HCT116 (cell line): ENCODE measurements around the gene TBR1. TPM values are rescaled to one million over a fixed set of nuclear protein-coding genes. Genes with fewer than 3 reads are reported as not detected.

ENCODE experiments used
- ATAC-seq: fragments of 200-7000 bp; cut with Tn5 transposase; 2 replicates; pipeline ENCODE4 v1.9.1; 2020; ENCODE audit warnings: mild to moderate bottlenecking, moderate library complexity
- BruUV-seq: library from RNA; stranded (reverse); fragments of 400-500 nt; replicated peaks from 2 replicates; lab custom pipeline; 2021; lab: Mats Ljungman, UMichigan
- CTCF ChIA-PET: fragments of 300-600 bp; sonication (Branson Sonifier 250); formaldehyde crosslinking; loops from one replicate; lab custom pipeline; 2021; ENCODE audit warnings: antibody characterized with exemption; lab: Charles Lee
- POLR2A ChIA-PET: fragments of 300-600, 350-600 bp; sonication (Branson Sonifier 250); formaldehyde crosslinking; loops from one replicate; lab custom pipeline; 2021; ENCODE audit warnings: antibody characterized with exemption; lab: Charles Lee
- RAD21 ChIA-PET, 2 experiments: fragments of 300-600 bp; sonication (Branson Sonifier 250); formaldehyde crosslinking; loops; one replicate each; lab custom pipeline; 2023; ENCODE audit warnings: low total read pairs in 2 of 2; ENCODE audit not compliant: uncharacterized antibody in 2 of 2, unreplicated experiment in 2 of 2, low non-redundant PET in 1 of 2; lab: Charles Lee
- DNase-seq: peaks from one replicate; pipeline ENCODE4 v3.0.0-alpha.2; 2010; ENCODE audit warnings: low read depth, low spot score
- H2AFZ ChIP-seq: fragments of 200-600 bp; shearing (Covaris generic), sonication (generic); 2 replicates; pipeline ENCODE4 v1.6.1; 2017; ENCODE audit warnings: low read depth, mixed run types, mixed read lengths, antibody characterized with exemption, low read length; ENCODE audit not compliant: poor library complexity, severe bottlenecking
- H3K27ac ChIP-seq: 2 replicates; pipeline ENCODE4 v1.5.1; 2012; ENCODE audit warnings: low read depth, low read length
- H3K27me3 ChIP-seq: fragments of 200-600 bp; sonication (generic); 2 replicates; pipeline ENCODE4 v1.6.1; 2016; ENCODE audit warnings: mixed run types, low read length, mixed read lengths; ENCODE audit not compliant: insufficient read depth
- H3K36me3 ChIP-seq, 2 experiments: fragments of 200-500 bp in 1 of 2; fragments of 200-600 bp in 1 of 2; sonication (Bioruptor generic) in 1 of 2; sonication (generic) in 1 of 2; 2 replicates each; pipeline versions ENCODE4 v1.5.1 to v1.6.1; 2014 to 2016; ENCODE audit warnings: low read length in 2 of 2, inconsistent platforms in 1 of 2, mixed read lengths in 1 of 2, mixed run types in 1 of 2; ENCODE audit not compliant: insufficient read depth in 2 of 2, control insufficient read depth in 1 of 2
- H3K4me1 ChIP-seq, 2 experiments: fragments of 200-600 bp in 1 of 2; sonication (generic) in 1 of 2; 2 replicates each; pipeline versions ENCODE4 v1.5.1 to v1.6.1; 2012 to 2017; ENCODE audit warnings: low read length in 2 of 2, inconsistent platforms in 1 of 2, mild to moderate bottlenecking in 1 of 2, mixed read lengths in 1 of 2, mixed run types in 1 of 2, moderate library complexity in 1 of 2; ENCODE audit not compliant: insufficient read depth in 2 of 2, control insufficient read depth in 1 of 2
- H3K4me2 ChIP-seq: fragments of 200-600 bp; sonication (generic); 2 replicates; pipeline ENCODE4 v1.6.1; 2017; ENCODE audit warnings: mixed run types, low read length, mixed read lengths
- H3K4me3 ChIP-seq, 2 experiments: fragments of 200-600 bp in 1 of 2; sonication (generic) in 1 of 2; replicated peaks in 1 of 2; 2 replicates each; pipeline ENCODE4 v1.5.1; 2011 to 2016; ENCODE audit warnings: low read length in 2 of 2, control low read depth in 1 of 2, low read depth in 1 of 2, mild to moderate bottlenecking in 1 of 2, mixed read lengths in 1 of 2, mixed run types in 1 of 2
- H3K79me2 ChIP-seq: fragments of 200-600 bp; sonication (generic); 2 replicates; pipeline ENCODE4 v1.6.1; 2017; ENCODE audit warnings: mild to moderate bottlenecking, mixed run types, low read length, moderate library complexity, mixed read lengths; ENCODE audit not compliant: insufficient read depth
- H3K9ac ChIP-seq: fragments of 200-600 bp; sonication (generic); 2 replicates; pipeline ENCODE4 v1.6.1; 2016; ENCODE audit warnings: low read length, mixed read lengths
- H3K9me2 ChIP-seq: fragments of 200-600 bp; sonication (generic), shearing (Covaris generic); 2 replicates; pipeline ENCODE4 v1.6.1; 2017; ENCODE audit warnings: mixed run types, mild to moderate bottlenecking, moderate library complexity; ENCODE audit not compliant: insufficient read depth
- H3K9me3 ChIP-seq, 2 experiments: fragments of 200-500 bp in 1 of 2; fragments of 200-600 bp in 1 of 2; sonication (Bioruptor generic) in 1 of 2; sonication (generic) in 1 of 2; 2 replicates each; pipeline ENCODE4 v1.6.1; 2014 to 2017; ENCODE audit warnings: low read length in 2 of 2, mixed read lengths in 2 of 2, inconsistent platforms in 1 of 2, low read depth in 1 of 2, mild to moderate bottlenecking in 1 of 2, mixed run types in 1 of 2, moderate library complexity in 1 of 2; ENCODE audit not compliant: control insufficient read depth in 1 of 2, insufficient read depth in 1 of 2
- H4K20me1 ChIP-seq: fragments of 200-600 bp; sonication (generic), shearing (Covaris generic); 2 replicates; pipeline ENCODE4 v1.6.1; 2017; ENCODE audit warnings: mixed run types, mild to moderate bottlenecking, moderate library complexity; ENCODE audit not compliant: insufficient read depth
- CBX3 ChIP-seq: IDR thresholded peaks from 2 replicates; pipeline ENCODE4 v1.6.1; 2012; ENCODE audit warnings: low read depth
- EGR1 ChIP-seq: IDR thresholded peaks from 2 replicates; pipeline ENCODE4 v1.6.1; 2012; ENCODE audit warnings: low read depth
- ELF1 ChIP-seq: IDR thresholded peaks from 2 replicates; pipeline ENCODE4 v1.6.1; 2012; ENCODE audit warnings: low read depth, borderline replicate concordance
- EZH2 ChIP-seq: fragments of 200-600 bp; sonication (generic); IDR thresholded peaks from 2 replicates; pipeline ENCODE4 v1.6.1; 2017; ENCODE audit warnings: antibody characterized with exemption, mixed run types
- JUND ChIP-seq: IDR thresholded peaks from 2 replicates; pipeline ENCODE4 v1.6.1; 2012
- POLR2A ChIP-seq: IDR thresholded peaks from 2 replicates; pipeline ENCODE4 v1.7.0; 2011; ENCODE audit warnings: borderline replicate concordance; ENCODE audit not compliant: insufficient read depth, insufficient read length; ENCODE audit errors: extremely low read depth
- SIN3A ChIP-seq: IDR thresholded peaks from 2 replicates; pipeline ENCODE4 v1.6.1; 2012; ENCODE audit warnings: low read depth
- SP1 ChIP-seq: IDR thresholded peaks from 2 replicates; pipeline ENCODE4 v1.6.1; 2012; ENCODE audit warnings: low read depth
- ZFX ChIP-seq: fragments of 450-650 bp; IDR thresholded peaks from 2 replicates; pipeline ENCODE4 v1.6.1; 2017
- ZNF274 ChIP-seq: fragments of 200-500 bp; sonication (Bioruptor generic); IDR thresholded peaks from 2 replicates; pipeline ENCODE4 v1.6.1; 2014; ENCODE audit warnings: mild to moderate bottlenecking, low read depth, low read length, inconsistent platforms
- intact Hi-C: fragments of 100-400 bp; cut with micrococcal nuclease; formaldehyde crosslinking; loops from 2 replicates; pipeline ENCODE4 v1.10.0; 2022
- total RNA-seq: library from RNA; stranded (reverse); gene quantifications from one replicate; pipeline ENCODE4 v1.2.1, GENCODE V29; 2021; ENCODE audit not compliant: unreplicated experiment
- TF ChIP-seq, protein P1 (sequence below), 3 experiments: fragments of 200-600 bp in 1 of 3; sonication (generic) in 1 of 3; IDR thresholded peaks in 2 of 3; conservative IDR thresholded peaks in 1 of 3; 2 replicates each; pipeline ENCODE4 v1.5.1; 2012 to 2017; ENCODE audit warnings: low read depth in 2 of 3, low read length in 2 of 3, antibody characterized with exemption in 1 of 3, borderline replicate concordance in 1 of 3, control low read depth in 1 of 3, mild to moderate bottlenecking in 1 of 3, mixed read lengths in 1 of 3, mixed run types in 1 of 3, moderate library complexity in 1 of 3; ENCODE audit not compliant: insufficient read depth in 1 of 3
- TF ChIP-seq, protein P2 (sequence below): IDR thresholded peaks from 2 replicates; pipeline ENCODE4 v1.6.1; 2011; ENCODE audit warnings: mild to moderate bottlenecking, low read length, moderate library complexity; ENCODE audit not compliant: insufficient replicate concordance; ENCODE audit errors: extremely low read depth
- TF ChIP-seq, protein P3 (sequence below): IDR thresholded peaks from 2 replicates; pipeline ENCODE4 v1.6.1; 2012

Gene TBR1
- total RNA-seq, 1 experiment from 2014 or later = 0.17 TPM

DNA sequence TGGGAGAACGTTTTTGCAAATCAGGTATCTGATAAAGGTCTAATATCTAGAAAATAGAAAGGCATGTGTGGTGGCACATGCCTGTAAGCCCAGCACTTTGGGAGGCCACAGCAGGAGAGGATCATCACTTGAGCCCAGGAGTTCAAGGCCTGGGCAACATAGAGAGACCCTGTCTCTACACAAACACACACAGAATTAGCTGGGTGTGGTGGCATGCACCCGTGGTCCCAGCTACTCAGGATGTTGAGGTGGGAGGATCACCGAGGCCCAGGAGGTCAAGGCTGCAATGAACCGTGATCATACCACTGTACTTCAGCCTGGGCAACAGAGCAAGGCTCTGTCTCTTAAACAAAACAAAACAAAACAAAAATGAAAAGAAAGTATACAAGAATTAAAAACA lies 13.8 kb upstream of the TBR1 start:
- H2AFZ ChIP-seq = no peak overlapping the region
- POLR2A ChIA-PET = no interaction called here
- peaks cover 0 to 6% of the 10 kb centered on the region in 2 experiments; a peak in 3 of 4 replicates for H3K36me3 ChIP-seq
- RAD21 ChIA-PET = no interaction called here
- no peaks in the 10 kb centered on the region for H3K27me3 ChIP-seq
- BruUV-seq = no TSS peak
- ATAC-seq (no peak), DNase-seq (no peak)
- no peak overlapping the region for H3K9ac ChIP-seq
- H4K20me1 ChIP-seq = no peaks in the 10 kb centered on the region; the same call in 1 of the 2 replicates
- H3K9me2 ChIP-seq = no peaks in the 10 kb centered on the region
- no peak overlapping the region for H3K27ac ChIP-seq
- CTCF ChIA-PET = no interaction called here
- H3K4me1 ChIP-seq = no peaks in the 10 kb centered on the region
- no peak overlapping the region for H3K4me2 ChIP-seq
- no peak overlapping the region for H3K4me3 ChIP-seq
- no peaks in the 10 kb centered on the region for H3K9me3 ChIP-seq
- intact Hi-C loops = no loop called here
- H3K79me2 ChIP-seq = 0 out of 2 replicates have a peak, but pooled peaks cover under 1% of the 10 kb centered on the region
- TF ChIP-seq, protein P1, sequence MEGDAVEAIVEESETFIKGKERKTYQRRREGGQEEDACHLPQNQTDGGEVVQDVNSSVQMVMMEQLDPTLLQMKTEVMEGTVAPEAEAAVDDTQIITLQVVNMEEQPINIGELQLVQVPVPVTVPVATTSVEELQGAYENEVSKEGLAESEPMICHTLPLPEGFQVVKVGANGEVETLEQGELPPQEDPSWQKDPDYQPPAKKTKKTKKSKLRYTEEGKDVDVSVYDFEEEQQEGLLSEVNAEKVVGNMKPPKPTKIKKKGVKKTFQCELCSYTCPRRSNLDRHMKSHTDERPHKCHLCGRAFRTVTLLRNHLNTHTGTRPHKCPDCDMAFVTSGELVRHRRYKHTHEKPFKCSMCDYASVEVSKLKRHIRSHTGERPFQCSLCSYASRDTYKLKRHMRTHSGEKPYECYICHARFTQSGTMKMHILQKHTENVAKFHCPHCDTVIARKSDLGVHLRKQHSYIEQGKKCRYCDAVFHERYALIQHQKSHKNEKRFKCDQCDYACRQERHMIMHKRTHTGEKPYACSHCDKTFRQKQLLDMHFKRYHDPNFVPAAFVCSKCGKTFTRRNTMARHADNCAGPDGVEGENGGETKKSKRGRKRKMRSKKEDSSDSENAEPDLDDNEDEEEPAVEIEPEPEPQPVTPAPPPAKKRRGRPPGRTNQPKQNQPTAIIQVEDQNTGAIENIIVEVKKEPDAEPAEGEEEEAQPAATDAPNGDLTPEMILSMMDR (IDR thresholded peaks at IDR 0.05 in 2 of 3, conservative IDR thresholded peaks at IDR 0.05 in 1 of 3; ENCODE audit: borderline replicate concordance in 1 of 3, insufficient read depth in 1 of 3, low read depth in 2 of 3, low read length in 2 of 3) = no peak
- TF ChIP-seq POLR2A (no peak), SIN3A (no peak), ZFX (no peak), CBX3 (no peak), ZNF274 (no peak), SP1 (no peak), EGR1 (no peak), ELF1 (no peak), JUND (no peak)
- TF ChIP-seq, all 23 proteins: peak for 0

DNA sequence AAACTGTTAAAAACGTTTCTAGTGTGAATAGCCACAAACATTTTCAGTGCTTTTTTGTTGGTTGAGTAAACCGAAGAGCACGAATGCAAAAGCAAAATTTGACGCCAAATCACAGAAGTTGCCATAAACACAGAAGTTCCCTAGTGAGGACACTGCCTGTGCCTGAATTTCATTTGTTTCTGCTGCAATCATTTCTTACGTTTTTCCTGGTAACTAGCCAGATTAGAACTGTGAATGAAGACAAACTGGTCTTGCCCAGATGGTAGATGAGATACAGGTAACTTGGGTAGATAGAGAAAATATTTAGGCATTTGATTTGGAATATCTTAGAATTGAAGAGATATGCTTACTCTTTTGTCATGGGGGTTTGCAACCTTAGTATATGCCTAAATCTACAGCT lies 9.8 kb upstream of the TBR1 start:
- ATAC-seq = no peak
- H3K4me3 ChIP-seq = no peak overlapping the region
- H3K9me2 ChIP-seq = no peaks in the 10 kb centered on the region
- H2AFZ ChIP-seq = no peak overlapping the region
- no peak for DNase-seq
- no peaks in the 10 kb centered on the region for H3K79me2 ChIP-seq
- H3K4me2 ChIP-seq = no peak overlapping the region
- intact Hi-C loops = no loop called here
- CTCF ChIA-PET = no interaction called here
- H4K20me1 ChIP-seq = no peaks in the 10 kb centered on the region
- peaks cover 1 to 2% of the 10 kb centered on the region in 2 experiments; a peak in 3 of 4 replicates for H3K36me3 ChIP-seq
- H3K27ac ChIP-seq = no peak overlapping the region
- no TSS peak for BruUV-seq
- TF ChIP-seq EZH2 (no peak), CBX3 (no peak)
- TF ChIP-seq, protein P2, sequence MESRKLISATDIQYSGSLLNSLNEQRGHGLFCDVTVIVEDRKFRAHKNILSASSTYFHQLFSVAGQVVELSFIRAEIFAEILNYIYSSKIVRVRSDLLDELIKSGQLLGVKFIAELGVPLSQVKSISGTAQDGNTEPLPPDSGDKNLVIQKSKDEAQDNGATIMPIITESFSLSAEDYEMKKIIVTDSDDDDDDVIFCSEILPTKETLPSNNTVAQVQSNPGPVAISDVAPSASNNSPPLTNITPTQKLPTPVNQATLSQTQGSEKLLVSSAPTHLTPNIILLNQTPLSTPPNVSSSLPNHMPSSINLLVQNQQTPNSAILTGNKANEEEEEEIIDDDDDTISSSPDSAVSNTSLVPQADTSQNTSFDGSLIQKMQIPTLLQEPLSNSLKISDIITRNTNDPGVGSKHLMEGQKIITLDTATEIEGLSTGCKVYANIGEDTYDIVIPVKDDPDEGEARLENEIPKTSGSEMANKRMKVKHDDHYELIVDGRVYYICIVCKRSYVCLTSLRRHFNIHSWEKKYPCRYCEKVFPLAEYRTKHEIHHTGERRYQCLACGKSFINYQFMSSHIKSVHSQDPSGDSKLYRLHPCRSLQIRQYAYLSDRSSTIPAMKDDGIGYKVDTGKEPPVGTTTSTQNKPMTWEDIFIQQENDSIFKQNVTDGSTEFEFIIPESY = no peak
- TF ChIP-seq, protein P3, sequence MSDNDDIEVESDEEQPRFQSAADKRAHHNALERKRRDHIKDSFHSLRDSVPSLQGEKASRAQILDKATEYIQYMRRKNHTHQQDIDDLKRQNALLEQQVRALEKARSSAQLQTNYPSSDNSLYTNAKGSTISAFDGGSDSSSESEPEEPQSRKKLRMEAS = no peak
- no peaks in the 10 kb centered on the region for H3K4me1 ChIP-seq
- H3K9me3 ChIP-seq = no peaks in the 10 kb centered on the region
- POLR2A ChIA-PET = no interaction called here
- no peaks in the 10 kb centered on the region for H3K27me3 ChIP-seq
- no peak overlapping the region for H3K9ac ChIP-seq
- RAD21 ChIA-PET = no interaction called here
